ENCODE results near the gene DPP4.
"Not testable (repeated sequence)": the region's sequence is repeated elsewhere in the genome, so short reads cannot be mapped to it uniquely, and the experiment has no call there.

Gene DPP4

GRCh38 chr2:161981679-161982250, 92.2 kb downstream of the DPP4 start:
- Histone ChIP-seq H3K9me3 (ENCODE audit: control insufficient read depth in 2 of 2, low read length in 2 of 2) (no peaks in the 10 kb centered on the region), H3K9ac (ENCODE audit: low read depth in 1 of 2, low read length in 2 of 2) (peak overlapping the region; percentile 35 to 59), H3K36me3 (ENCODE audit: control insufficient read depth in 2 of 2, insufficient read depth in 2 of 2, low read length in 2 of 2) (no peaks in the 10 kb centered on the region), H3K27ac (ENCODE audit: low read depth in 2 of 2, low read length in 2 of 2) (peak overlapping the region; percentile 79 to 88), H3K4me1 (ENCODE audit: control insufficient read depth in 2 of 2, insufficient read depth in 2 of 2, low read length in 2 of 2) (peaks cover 19 to 28% of the 10 kb centered on the region in 2 donors), H3K27me3 (ENCODE audit: control insufficient read depth in 2 of 2, insufficient read depth in 2 of 2, low read length in 2 of 2) (no peaks in the 10 kb centered on the region), H3K4me3 (ENCODE audit: low read length in 2 of 2) (peak overlapping the region; percentile 53 to 65)

GRCh38 chr2:161980976-161981375, 93.0 kb downstream of the DPP4 start:
- Histone ChIP-seq H3K36me3 (ENCODE audit: control insufficient read depth in 2 of 2, insufficient read depth in 2 of 2, low read length in 2 of 2) (no peaks in the 10 kb centered on the region), H3K9me3 (ENCODE audit: control insufficient read depth in 2 of 2, low read length in 2 of 2) (no peaks in the 10 kb centered on the region), H3K4me3 (ENCODE audit: low read length in 2 of 2) (peak overlapping the region; percentile 53 to 65), H3K27me3 (ENCODE audit: control insufficient read depth in 2 of 2, insufficient read depth in 2 of 2, low read length in 2 of 2) (no peaks in the 10 kb centered on the region), H3K9ac (ENCODE audit: low read depth in 1 of 2, low read length in 2 of 2) (peak overlapping the region in 1 of 2 donors; percentile 59), H3K4me1 (ENCODE audit: control insufficient read depth in 2 of 2, insufficient read depth in 2 of 2, low read length in 2 of 2) (peaks cover 19 to 28% of the 10 kb centered on the region in 2 donors), H3K27ac (ENCODE audit: low read depth in 2 of 2, low read length in 2 of 2) (peak overlapping the region; percentile 79 to 88)

GRCh38 chr2:161979490-161979889, 94.5 kb downstream of the DPP4 start:
- no peaks in the 10 kb centered on the region for H3K36me3 ChIP-seq (ENCODE audit: control insufficient read depth in 2 of 2, insufficient read depth in 2 of 2, low read length in 2 of 2)
- no peak overlapping the region for H3K27ac ChIP-seq (ENCODE audit: low read depth in 2 of 2, low read length in 2 of 2)
- no peaks in the 10 kb centered on the region for H3K27me3 ChIP-seq (ENCODE audit: control insufficient read depth in 2 of 2, insufficient read depth in 2 of 2, low read length in 2 of 2)
- H3K4me3 ChIP-seq (ENCODE audit: low read length in 2 of 2) = no peak overlapping the region
- H3K4me1 ChIP-seq (ENCODE audit: control insufficient read depth in 2 of 2, insufficient read depth in 2 of 2, low read length in 2 of 2) = peaks cover 19 to 28% of the 10 kb centered on the region in 2 donors
- H3K9ac ChIP-seq (ENCODE audit: low read depth in 1 of 2, low read length in 2 of 2) = no peak overlapping the region
- H3K9me3 ChIP-seq (ENCODE audit: control insufficient read depth in 2 of 2, low read length in 2 of 2) = no peaks in the 10 kb centered on the region

GRCh38 chr2:161977926-161978325, 96.1 kb downstream of the DPP4 start:
- H3K9ac ChIP-seq (ENCODE audit: low read depth in 1 of 2, low read length in 2 of 2); H3K27ac ChIP-seq (ENCODE audit: low read depth in 2 of 2, low read length in 2 of 2); H3K9me3 ChIP-seq (ENCODE audit: control insufficient read depth in 2 of 2, low read length in 2 of 2); H3K4me3 ChIP-seq (ENCODE audit: low read length in 2 of 2); H3K27me3 ChIP-seq (ENCODE audit: control insufficient read depth in 2 of 2, insufficient read depth in 2 of 2, low read length in 2 of 2); H3K36me3 ChIP-seq (ENCODE audit: control insufficient read depth in 2 of 2, insufficient read depth in 2 of 2, low read length in 2 of 2): not testable (repeated sequence)
- peaks cover 17 to 21% of the 10 kb centered on the region in 2 donors for H3K4me1 ChIP-seq (ENCODE audit: control insufficient read depth in 2 of 2, insufficient read depth in 2 of 2, low read length in 2 of 2)

GRCh38 chr2:161976917-161977316, 97.1 kb downstream of the DPP4 start:
- no peak overlapping the region for H3K4me3 ChIP-seq (ENCODE audit: low read length in 2 of 2)
- no peaks in the 10 kb centered on the region for H3K9me3 ChIP-seq (ENCODE audit: control insufficient read depth in 2 of 2, low read length in 2 of 2)
- no peak overlapping the region for H3K9ac ChIP-seq (ENCODE audit: low read depth in 1 of 2, low read length in 2 of 2)
- H3K4me1 ChIP-seq (ENCODE audit: control insufficient read depth in 2 of 2, insufficient read depth in 2 of 2, low read length in 2 of 2) = peaks cover 8 to 11% of the 10 kb centered on the region in 2 donors
- H3K36me3 ChIP-seq (ENCODE audit: control insufficient read depth in 2 of 2, insufficient read depth in 2 of 2, low read length in 2 of 2) = no peaks in the 10 kb centered on the region
- H3K27ac ChIP-seq (ENCODE audit: low read depth in 2 of 2, low read length in 2 of 2) = no peak overlapping the region
- H3K27me3 ChIP-seq (ENCODE audit: control insufficient read depth in 2 of 2, insufficient read depth in 2 of 2, low read length in 2 of 2) = no peaks in the 10 kb centered on the region

- peaks cover 3 to 6% of the 10 kb centered on the region in 2 donors for H3K4me1 ChIP-seq (ENCODE audit: control insufficient read depth in 2 of 2, insufficient read depth in 2 of 2, low read length in 2 of 2)
- no peak overlapping the region for H3K9ac ChIP-seq (ENCODE audit: low read depth in 1 of 2, low read length in 2 of 2)
- H3K4me3 ChIP-seq (ENCODE audit: low read length in 2 of 2) = no peak overlapping the region
- H3K27ac ChIP-seq (ENCODE audit: low read depth in 2 of 2, low read length in 2 of 2) = no peak overlapping the region
- no peaks in the 10 kb centered on the region for H3K36me3 ChIP-seq (ENCODE audit: control insufficient read depth in 2 of 2, insufficient read depth in 2 of 2, low read length in 2 of 2)
- H3K27me3 ChIP-seq (ENCODE audit: control insufficient read depth in 2 of 2, insufficient read depth in 2 of 2, low read length in 2 of 2) = no peaks in the 10 kb centered on the region
- H3K9me3 ChIP-seq (ENCODE audit: control insufficient read depth in 2 of 2, low read length in 2 of 2) = no peaks in the 10 kb centered on the region
Measured at GRCh38 chr2:161976295-161976694, 97.7 kb downstream of the DPP4 start.

GRCh38 chr2:161975813-161976160, 98.2 kb downstream of the DPP4 start:
- Histone ChIP-seq H3K27ac (ENCODE audit: low read depth in 2 of 2, low read length in 2 of 2) (peak overlapping the region in 1 of 2 donors; percentile 6), H3K27me3 (ENCODE audit: control insufficient read depth in 2 of 2, insufficient read depth in 2 of 2, low read length in 2 of 2) (no peaks in the 10 kb centered on the region), H3K4me1 (ENCODE audit: control insufficient read depth in 2 of 2, insufficient read depth in 2 of 2, low read length in 2 of 2) (peaks cover 0 to 1% of the 10 kb centered on the region in 2 donors), H3K9ac (ENCODE audit: low read depth in 1 of 2, low read length in 2 of 2) (no peak overlapping the region), H3K4me3 (ENCODE audit: low read length in 2 of 2) (no peak overlapping the region), H3K9me3 (ENCODE audit: control insufficient read depth in 2 of 2, low read length in 2 of 2) (no peaks in the 10 kb centered on the region), H3K36me3 (ENCODE audit: control insufficient read depth in 2 of 2, insufficient read depth in 2 of 2, low read length in 2 of 2) (no peaks in the 10 kb centered on the region)

- no peaks in the 10 kb centered on the region for H3K9me3 ChIP-seq (ENCODE audit: control insufficient read depth in 2 of 2, low read length in 2 of 2)
- no peaks in the 10 kb centered on the region for H3K36me3 ChIP-seq (ENCODE audit: control insufficient read depth in 2 of 2, insufficient read depth in 2 of 2, low read length in 2 of 2)
- H3K9ac ChIP-seq (ENCODE audit: low read depth in 1 of 2, low read length in 2 of 2) = no peak overlapping the region
- H3K27me3 ChIP-seq (ENCODE audit: control insufficient read depth in 2 of 2, insufficient read depth in 2 of 2, low read length in 2 of 2) = no peaks in the 10 kb centered on the region
- peak overlapping the region in 1 of 2 donors; percentile 6 for H3K27ac ChIP-seq (ENCODE audit: low read depth in 2 of 2, low read length in 2 of 2)
- no peaks in the 10 kb centered on the region for H3K4me1 ChIP-seq (ENCODE audit: control insufficient read depth in 2 of 2, insufficient read depth in 2 of 2, low read length in 2 of 2)
- no peak overlapping the region for H3K4me3 ChIP-seq (ENCODE audit: low read length in 2 of 2)
Measured at GRCh38 chr2:161975062-161975812, 98.8 kb downstream of the DPP4 start.

GRCh38 chr2:161974461-161974860, 99.6 kb downstream of the DPP4 start:
- no peaks in the 10 kb centered on the region for H3K4me1 ChIP-seq (ENCODE audit: control insufficient read depth in 2 of 2, insufficient read depth in 2 of 2, low read length in 2 of 2)
- no peaks in the 10 kb centered on the region for H3K9me3 ChIP-seq (ENCODE audit: control insufficient read depth in 2 of 2, low read length in 2 of 2)
- H3K27ac ChIP-seq (ENCODE audit: low read depth in 2 of 2, low read length in 2 of 2) = no peak overlapping the region
- H3K9ac ChIP-seq (ENCODE audit: low read depth in 1 of 2, low read length in 2 of 2) = no peak overlapping the region
- no peaks in the 10 kb centered on the region for H3K36me3 ChIP-seq (ENCODE audit: control insufficient read depth in 2 of 2, insufficient read depth in 2 of 2, low read length in 2 of 2)
- no peak overlapping the region for H3K4me3 ChIP-seq (ENCODE audit: low read length in 2 of 2)
- H3K27me3 ChIP-seq (ENCODE audit: control insufficient read depth in 2 of 2, insufficient read depth in 2 of 2, low read length in 2 of 2) = no peaks in the 10 kb centered on the region

GRCh38 chr2:161972866-161973265, 101.1 kb downstream of the DPP4 start:
- no peak overlapping the region for H3K4me3 ChIP-seq (ENCODE audit: low read length in 2 of 2)
- no peak overlapping the region for H3K27ac ChIP-seq (ENCODE audit: low read depth in 2 of 2, low read length in 2 of 2)
- H3K27me3 ChIP-seq (ENCODE audit: control insufficient read depth in 2 of 2, insufficient read depth in 2 of 2, low read length in 2 of 2) = no peaks in the 10 kb centered on the region

More at GRCh38 chr2:161972866-161973265, 101.1 kb downstream of the DPP4 start:
- no peaks in the 10 kb centered on the region for H3K36me3 ChIP-seq (ENCODE audit: control insufficient read depth in 2 of 2, insufficient read depth in 2 of 2, low read length in 2 of 2)
- no peaks in the 10 kb centered on the region for H3K9me3 ChIP-seq (ENCODE audit: control insufficient read depth in 2 of 2, low read length in 2 of 2)
- no peaks in the 10 kb centered on the region for H3K4me1 ChIP-seq (ENCODE audit: control insufficient read depth in 2 of 2, insufficient read depth in 2 of 2, low read length in 2 of 2)
- H3K9ac ChIP-seq (ENCODE audit: low read depth in 1 of 2, low read length in 2 of 2) = no peak overlapping the region
